Peyer's patch (tissue), 4 donors: ENCODE measurements around the gene PRKCA. TPM values are rescaled to one million over a fixed set of nuclear protein-coding genes. Genes with fewer than 3 reads are reported as not detected.
"Not testable (repeated sequence)": the region's sequence is repeated elsewhere in the genome, so short reads cannot be mapped to it uniquely, and the experiment has no call there.

Experiments
- DNase-seq, 3 donors: peaks; one replicate each; pipeline ENCODE4 v3.0.0-alpha.2; 2017 to 2019
- H3K27ac ChIP-seq, 4 donors: fragments of 200-600 bp; sonication (generic); one replicate each; pipeline ENCODE4 v1.5.1; 2016 to 2019
- H3K27me3 ChIP-seq, 2 donors: fragments of 200-600 bp; sonication (generic); one replicate each; pipeline ENCODE4 v1.5.1; 2019
- H3K36me3 ChIP-seq, 3 donors: fragments of 200-600 bp; sonication (generic); one replicate each; pipeline ENCODE4 v1.5.1; 2016 to 2019
- H3K4me1 ChIP-seq, 4 donors: fragments of 200-600 bp; sonication (generic); one replicate each; pipeline ENCODE4 v1.5.1; 2016 to 2019
- H3K4me3 ChIP-seq, 4 donors: fragments of 200-600 bp; sonication (generic); 1 replicate in 3 of 4; 2 replicates in 1 of 4; pipeline ENCODE4 v1.5.1; 2016 to 2019; ENCODE audit warnings: mild to moderate bottlenecking in 1 of 4
- H3K9me3 ChIP-seq, 4 donors: fragments of 200-600 bp; sonication (generic); one replicate each; pipeline ENCODE4 v1.5.1; 2016 to 2019; ENCODE audit warnings: mild to moderate bottlenecking in 1 of 4
- POLR2A ChIP-seq, 2 donors: fragments of 450-650 bp; IDR thresholded peaks; one replicate each; pipeline ENCODE4 v1.5.1; 2017; ENCODE audit warnings: antibody characterized with exemption in 2 of 2, mild to moderate bottlenecking in 2 of 2, moderate library complexity in 2 of 2
- total RNA-seq, 4 donors: library from RNA; depleted of rRNA; stranded (reverse); fragments of >200 nt; gene quantifications; one replicate each; pipeline ENCODE4 v1.1.0, GENCODE V29; 2016
- TF ChIP-seq, protein P1 (sequence below), 6 experiments: fragments of 450-650 bp in 4 of 6; fragments of 200-600 bp in 2 of 6; sonication (generic) in 1 of 6; IDR thresholded peaks; one replicate each; pipeline ENCODE4 v1.5.1; 2017 to 2019; ENCODE audit warnings: antibody characterized with exemption in 6 of 6, mild to moderate bottlenecking in 3 of 6, moderate library complexity in 1 of 6

PRKCA gene
- total RNA-seq, 4 donors from 2014 or later = 32.2 to 47.0 (median 43.5) TPM

GRCh38 chr17:66487981-66488468 lies 185.6 kb downstream of the PRKCA start:
- peak overlapping the region in 1 of 4 donors; percentile 25 for H3K27ac ChIP-seq
- no peak for DNase-seq
- H3K4me3 ChIP-seq = peak overlapping the region in 1 of 4 donors; percentile 23
- H3K9me3 ChIP-seq = no peaks in the 10 kb centered on the region
- no peak for TF ChIP-seq POLR2A (IDR thresholded peaks at IDR 0.05)
- TF ChIP-seq, protein P1, sequence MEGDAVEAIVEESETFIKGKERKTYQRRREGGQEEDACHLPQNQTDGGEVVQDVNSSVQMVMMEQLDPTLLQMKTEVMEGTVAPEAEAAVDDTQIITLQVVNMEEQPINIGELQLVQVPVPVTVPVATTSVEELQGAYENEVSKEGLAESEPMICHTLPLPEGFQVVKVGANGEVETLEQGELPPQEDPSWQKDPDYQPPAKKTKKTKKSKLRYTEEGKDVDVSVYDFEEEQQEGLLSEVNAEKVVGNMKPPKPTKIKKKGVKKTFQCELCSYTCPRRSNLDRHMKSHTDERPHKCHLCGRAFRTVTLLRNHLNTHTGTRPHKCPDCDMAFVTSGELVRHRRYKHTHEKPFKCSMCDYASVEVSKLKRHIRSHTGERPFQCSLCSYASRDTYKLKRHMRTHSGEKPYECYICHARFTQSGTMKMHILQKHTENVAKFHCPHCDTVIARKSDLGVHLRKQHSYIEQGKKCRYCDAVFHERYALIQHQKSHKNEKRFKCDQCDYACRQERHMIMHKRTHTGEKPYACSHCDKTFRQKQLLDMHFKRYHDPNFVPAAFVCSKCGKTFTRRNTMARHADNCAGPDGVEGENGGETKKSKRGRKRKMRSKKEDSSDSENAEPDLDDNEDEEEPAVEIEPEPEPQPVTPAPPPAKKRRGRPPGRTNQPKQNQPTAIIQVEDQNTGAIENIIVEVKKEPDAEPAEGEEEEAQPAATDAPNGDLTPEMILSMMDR (IDR thresholded peaks at IDR 0.05) = no peak
- peaks cover 0 to 6% (median 0%) of the 10 kb centered on the region in 4 donors for H3K4me1 ChIP-seq
- H3K36me3 ChIP-seq = no peaks in the 10 kb centered on the region
- no peaks in the 10 kb centered on the region for H3K27me3 ChIP-seq

DNA sequence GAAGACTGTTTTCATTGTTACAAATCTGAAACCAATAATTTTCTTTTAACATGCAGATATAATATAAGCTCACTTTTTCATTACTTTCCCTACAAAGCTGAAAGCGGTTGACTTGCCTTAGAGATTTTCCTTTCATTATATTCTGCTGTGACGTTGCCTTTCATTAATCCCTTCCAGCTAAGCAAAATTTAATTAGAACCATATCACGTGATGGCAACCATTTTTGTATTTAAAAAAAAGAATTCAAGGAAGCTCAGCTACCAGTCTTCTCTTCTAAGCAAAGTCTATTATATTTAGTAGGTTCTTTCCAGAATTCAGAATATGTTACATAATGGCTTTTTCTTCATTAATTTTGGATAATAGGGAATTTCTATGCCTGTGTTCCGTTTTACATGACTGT lies 186.5 kb downstream of the PRKCA start:
- DNase-seq = no peak
- no peaks in the 10 kb centered on the region for H3K36me3 ChIP-seq
- TF ChIP-seq, protein P1 (IDR thresholded peaks at IDR 0.05) = no peak
- TF ChIP-seq POLR2A (IDR thresholded peaks at IDR 0.05) = no peak
- no peaks in the 10 kb centered on the region for H3K9me3 ChIP-seq
- no peaks in the 10 kb centered on the region for H3K27me3 ChIP-seq
- H3K4me1 ChIP-seq = peaks cover 0 to 6% (median 0%) of the 10 kb centered on the region in 4 donors
- no peak overlapping the region for H3K4me3 ChIP-seq
- H3K27ac ChIP-seq = no peak overlapping the region

- H3K9me3 ChIP-seq, H3K27ac ChIP-seq, H3K4me3 ChIP-seq, H3K36me3 ChIP-seq, H3K4me1 ChIP-seq, DNase-seq, H3K27me3 ChIP-seq: not testable (repeated sequence)
Observed at GRCh38 chr17:66489576-66489975, 187.2 kb downstream of the PRKCA start.

DNA sequence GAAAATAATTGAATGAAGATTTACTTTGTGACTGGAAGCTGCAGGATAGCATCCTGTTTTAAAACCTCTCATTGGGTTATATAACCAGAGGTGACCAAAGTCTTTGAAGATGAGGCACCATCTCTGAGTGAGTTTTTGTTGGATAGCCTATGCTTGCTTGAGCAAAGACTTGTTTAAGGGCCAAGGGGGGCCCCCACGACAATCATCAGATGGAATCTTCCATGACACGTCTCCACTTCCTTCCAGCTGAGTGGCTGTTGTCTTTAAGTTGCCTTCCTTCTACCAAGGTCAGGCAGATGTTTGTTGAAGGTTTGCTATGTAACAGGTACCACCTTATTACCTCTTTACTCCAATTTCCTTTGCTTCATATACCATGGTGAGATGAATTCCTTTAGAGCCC lies 188.8 kb downstream of the PRKCA start:
- no peaks in the 10 kb centered on the region for H3K27me3 ChIP-seq
- peaks cover 0 to 6% (median 0%) of the 10 kb centered on the region in 4 donors for H3K4me1 ChIP-seq
- no peaks in the 10 kb centered on the region for H3K9me3 ChIP-seq
- no peaks in the 10 kb centered on the region for H3K36me3 ChIP-seq
- no peak for TF ChIP-seq POLR2A (IDR thresholded peaks at IDR 0.05)
- TF ChIP-seq, protein P1 (IDR thresholded peaks at IDR 0.05) = no peak
- H3K27ac ChIP-seq = no peak overlapping the region
- no peak for DNase-seq
- no peak overlapping the region for H3K4me3 ChIP-seq

DNA sequence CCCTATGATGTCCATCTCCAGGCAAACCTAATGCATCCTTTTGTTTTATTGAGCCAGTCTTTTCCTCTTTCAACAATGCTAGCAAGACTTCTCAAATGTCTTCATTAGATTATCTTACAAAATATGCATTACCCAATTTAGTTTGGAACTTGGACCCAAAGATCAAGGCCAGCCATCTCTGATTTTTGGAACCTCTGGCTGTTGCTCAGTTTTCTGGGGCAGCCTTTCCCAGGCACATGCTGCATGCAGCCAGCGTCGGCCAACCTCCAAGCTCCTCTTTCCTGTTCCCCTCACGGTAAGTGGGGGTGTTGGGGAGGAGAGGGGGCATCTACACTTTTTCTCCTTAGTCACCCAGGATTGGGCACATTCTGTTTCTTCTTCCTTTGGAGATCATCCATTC lies 189.3 kb downstream of the PRKCA start:
- H3K9me3 ChIP-seq = no peaks in the 10 kb centered on the region
- no peaks in the 10 kb centered on the region for H3K27me3 ChIP-seq
- DNase-seq = no peak
- H3K4me3 ChIP-seq = no peak overlapping the region
- peaks cover 0 to 6% (median 0%) of the 10 kb centered on the region in 4 donors for H3K4me1 ChIP-seq
- TF ChIP-seq POLR2A (IDR thresholded peaks at IDR 0.05) = no peak
- TF ChIP-seq, protein P1 (IDR thresholded peaks at IDR 0.05) = no peak
- H3K27ac ChIP-seq = no peak overlapping the region
- no peaks in the 10 kb centered on the region for H3K36me3 ChIP-seq

- DNase-seq = no peak
- H3K4me3 ChIP-seq = no peak overlapping the region
- no peaks in the 10 kb centered on the region for H3K36me3 ChIP-seq
- H3K9me3 ChIP-seq = no peaks in the 10 kb centered on the region
- H3K27me3 ChIP-seq = no peaks in the 10 kb centered on the region
- H3K27ac ChIP-seq = no peak overlapping the region
- TF ChIP-seq POLR2A (IDR thresholded peaks at IDR 0.05) = no peak
- TF ChIP-seq, protein P1 (IDR thresholded peaks at IDR 0.05) = no peak
- peaks cover 0 to 6% (median 0%) of the 10 kb centered on the region in 4 donors for H3K4me1 ChIP-seq
Observed at GRCh38 chr17:66492080-66492479, 189.7 kb downstream of the PRKCA start.
